ENCODE data around the gene LRRC27.

GRCh38 chr10:132376394-132376851 is 44.4 kb downstream of the LRRC27 start:
- TF ChIP-seq CTCF (IDR thresholded peaks at IDR 0.05): no peak
- no peak for TF ChIP-seq POLR2AphosphoS5 (IDR thresholded peaks at IDR 0.05)
- no peak for TF ChIP-seq POLR2A (IDR thresholded peaks at IDR 0.05)
- TF ChIP-seq EP300 (IDR thresholded peaks at IDR 0.05): no peak
